H1 (cell line): ENCODE results near the gene ATP11A. TPM values are rescaled to one million over a fixed set of nuclear protein-coding genes. Genes with fewer than 3 reads are reported as not detected.
A peak's percentile ranks its signal among the peaks of the same experiment; 100 is the strongest.

Experiments
- CTCF ChIA-PET: fragments of 300-600 bp; sonication (Branson Sonifier 250); formaldehyde crosslinking; loops from one replicate; lab custom pipeline; 2021; ENCODE audit not compliant: partially characterized antibody; lab: Charles Lee
- POLR2A ChIA-PET: fragments of 300-600 bp; sonication (Branson Sonifier 250); formaldehyde crosslinking; loops from one replicate; lab custom pipeline; 2021; ENCODE audit warnings: inconsistent platforms; ENCODE audit not compliant: partially characterized antibody; lab: Charles Lee
- DNase-seq, 2 experiments: peaks; one replicate each; pipeline versions ENCODE4 v3.0.0 to v3.0.0-alpha.2; 2010 to 2022; ENCODE audit warnings: low spot score in 2 of 2, low read depth in 1 of 2, mixed read lengths in 1 of 2
- FAIRE-seq: peaks from 2 replicates; lab custom pipeline; 2011; peaks lifted over from hg19 to GRCh38; lab: Jason Lieb, UNC
- H2AFZ ChIP-seq: 2 replicates; pipeline ENCODE4 v1.8.1; 2012; ENCODE audit warnings: low read length, inconsistent platforms
- H2AK5ac ChIP-seq: 2 replicates; pipeline ENCODE4 v1.6.1; 2013; ENCODE audit warnings: low read depth, low read length
- H2BK120ac ChIP-seq: replicated peaks from 2 replicates; pipeline ENCODE3; 2013; ENCODE audit warnings: low read depth, low read length, inconsistent platforms
- H2BK12ac ChIP-seq: 2 replicates; pipeline ENCODE4 v1.6.1; 2013; ENCODE audit warnings: low read depth, low read length
- H2BK15ac ChIP-seq: 2 replicates; pipeline ENCODE4 v1.6.1; 2013; ENCODE audit warnings: low read length
- H2BK20ac ChIP-seq: 2 replicates; pipeline ENCODE4 v1.6.1; 2013; ENCODE audit warnings: low read length
- H2BK5ac ChIP-seq: 2 replicates; pipeline ENCODE4 v1.6.1; 2013; ENCODE audit warnings: low read depth, low read length
- H3K14ac ChIP-seq: 2 replicates; pipeline ENCODE4 v1.6.1; 2013; ENCODE audit warnings: inconsistent platforms; ENCODE audit not compliant: insufficient read length
- H3K18ac ChIP-seq: 2 replicates; pipeline ENCODE4 v1.6.1; 2013; ENCODE audit warnings: low read length; ENCODE audit errors: extremely low read depth
- H3K23ac ChIP-seq: 2 replicates; pipeline ENCODE4 v1.6.1; 2013; ENCODE audit warnings: inconsistent platforms; ENCODE audit not compliant: insufficient read length
- H3K23me2 ChIP-seq: 2 replicates; pipeline ENCODE4 v1.6.1; 2013; ENCODE audit warnings: low read depth, low read length
- H3K27ac ChIP-seq: 2 replicates; pipeline ENCODE4 v1.6.1; 2011; ENCODE audit warnings: low read depth, low read length, inconsistent platforms
- H3K27me3 ChIP-seq, 4 experiments: replicated peaks in 1 of 4; 1 replicate in 1 of 4; 2 replicates in 3 of 4; pipeline versions ENCODE4 v1.6.1 to v1.8.1; 2011 to 2013; ENCODE audit warnings: low read length in 3 of 4, mild to moderate bottlenecking in 3 of 4, inconsistent platforms in 2 of 4, mixed read lengths in 2 of 4, moderate library complexity in 1 of 4; ENCODE audit not compliant: control insufficient read depth in 3 of 4, insufficient read depth in 3 of 4; ENCODE audit errors: extremely low read depth in 1 of 4
- H3K36me3 ChIP-seq, 4 experiments: 2 replicates each; pipeline versions ENCODE4 v1.6.1 to v1.8.1; 2011 to 2013; ENCODE audit warnings: mild to moderate bottlenecking in 4 of 4, low read length in 3 of 4, moderate library complexity in 2 of 4, control low read depth in 1 of 4, inconsistent platforms in 1 of 4; ENCODE audit not compliant: insufficient read depth in 4 of 4, control insufficient read depth in 2 of 4
- H3K4ac ChIP-seq: replicated peaks from 2 replicates; pipeline ENCODE3; 2013; ENCODE audit warnings: low read length, low read depth, mixed read lengths, inconsistent platforms; ENCODE audit not compliant: insufficient read length
- H3K4me1 ChIP-seq, 4 experiments: replicated peaks in 1 of 4; 1 replicate in 1 of 4; 2 replicates in 3 of 4; pipeline versions ENCODE4 v1.6.1 to v1.8.1; 2011 to 2013; ENCODE audit warnings: low read length in 3 of 4, inconsistent platforms in 2 of 4, mixed read lengths in 1 of 4; ENCODE audit not compliant: insufficient read depth in 4 of 4, control insufficient read depth in 3 of 4
- H3K4me2 ChIP-seq, 2 experiments: 2 replicates each; pipeline versions ENCODE4 v1.6.1 to v1.8.1; 2011 to 2013; ENCODE audit warnings: low read depth in 2 of 2, low read length in 2 of 2, control low read depth in 1 of 2, inconsistent platforms in 1 of 2, mild to moderate bottlenecking in 1 of 2; ENCODE audit not compliant: insufficient read depth in 1 of 2
- H3K4me3 ChIP-seq, 4 experiments: fragments of 200-600, 300-600 bp in 1 of 4; sonication (generic), shearing (Covaris generic), sonication (Bioruptor Twin) in 1 of 4; 2 replicates each; pipeline versions ENCODE4 v1.5.1 to v1.8.1; 2011 to 2016; ENCODE audit warnings: low read length in 4 of 4, low read depth in 3 of 4, control low read depth in 2 of 4, inconsistent platforms in 2 of 4, mild to moderate bottlenecking in 2 of 4, mixed read lengths in 1 of 4, moderate library complexity in 1 of 4; ENCODE audit not compliant: insufficient read depth in 2 of 4; ENCODE audit errors: extremely low read depth in 1 of 4
- H3K56ac ChIP-seq: replicated peaks from 2 replicates; pipeline ENCODE3; 2013; ENCODE audit warnings: low read depth, mild to moderate bottlenecking, mixed read lengths, low read length, inconsistent platforms; ENCODE audit not compliant: insufficient read length
- H3K79me1 ChIP-seq: 2 replicates; pipeline ENCODE4 v1.6.1; 2013; ENCODE audit warnings: low read depth, low read length, control low read depth
- H3K79me2 ChIP-seq, 2 experiments: 2 replicates each; pipeline versions ENCODE4 v1.6.1 to v1.8.1; 2012 to 2013; ENCODE audit warnings: low read length in 2 of 2, mild to moderate bottlenecking in 2 of 2, inconsistent platforms in 1 of 2; ENCODE audit not compliant: insufficient read depth in 2 of 2, control insufficient read depth in 1 of 2
- H3K9ac ChIP-seq, 4 experiments: replicated peaks in 1 of 4; 1 replicate in 1 of 4; 2 replicates in 3 of 4; pipeline versions ENCODE4 v1.6.1 to v1.8.1; 2011 to 2013; ENCODE audit warnings: low read depth in 3 of 4, low read length in 3 of 4, control low read depth in 2 of 4, mild to moderate bottlenecking in 2 of 4, moderate library complexity in 2 of 4, inconsistent platforms in 1 of 4; ENCODE audit errors: extremely low read depth in 1 of 4
- H3K9me3 ChIP-seq, 2 experiments: 2 replicates each; pipeline versions ENCODE4 v1.6.1 to v1.8.1; 2012 to 2013; ENCODE audit warnings: mild to moderate bottlenecking in 2 of 2, moderate library complexity in 2 of 2, control low read depth in 1 of 2, inconsistent platforms in 1 of 2, low read depth in 1 of 2, low read length in 1 of 2, mixed read lengths in 1 of 2; ENCODE audit not compliant: insufficient read depth in 2 of 2
- H4K20me1 ChIP-seq, 2 experiments: replicated peaks in 1 of 2; 2 replicates each; pipeline versions ENCODE3 to v1.8.1; 2011 to 2013; ENCODE audit warnings: inconsistent platforms in 2 of 2, low read length in 2 of 2, mild to moderate bottlenecking in 1 of 2; ENCODE audit not compliant: insufficient read depth in 2 of 2, control insufficient read depth in 1 of 2
- H4K5ac ChIP-seq: 2 replicates; pipeline ENCODE4 v1.6.1; 2013; ENCODE audit warnings: low read length, low read depth, mixed read lengths, inconsistent platforms; ENCODE audit not compliant: insufficient read length
- H4K8ac ChIP-seq: 2 replicates; pipeline ENCODE4 v1.8.0; 2013; ENCODE audit warnings: mild to moderate bottlenecking, moderate library complexity, low read length, inconsistent platforms; ENCODE audit not compliant: insufficient read depth; ENCODE audit errors: extremely low read depth
- H4K91ac ChIP-seq: replicated peaks from 2 replicates; pipeline ENCODE3; 2013; ENCODE audit warnings: low read length, mixed read lengths, inconsistent platforms; ENCODE audit not compliant: insufficient read length
- ASH2L ChIP-seq: fragments of 200-600, 300-600 bp; sonication (generic); IDR thresholded peaks from one replicate; pipeline ENCODE4 v1.7.1; 2017; ENCODE audit warnings: low read length
- BACH1 ChIP-seq: IDR thresholded peaks from 2 replicates; pipeline ENCODE4 v1.6.1; 2012; ENCODE audit warnings: low read length, improper control_type of control experiment
- BRCA1 ChIP-seq: IDR thresholded peaks from 2 replicates; pipeline ENCODE4 v1.6.1; 2012; ENCODE audit warnings: low read depth, low read length, improper control_type of control experiment
- MAFK ChIP-seq: IDR thresholded peaks from 2 replicates; pipeline ENCODE4 v1.6.1; 2012; ENCODE audit warnings: low read depth, mild to moderate bottlenecking, improper control_type of control experiment, low read length
- MAX ChIP-seq: IDR thresholded peaks from 2 replicates; pipeline ENCODE4 v1.6.1; 2012; ENCODE audit warnings: inconsistent platforms
- RXRA ChIP-seq: IDR thresholded peaks from 2 replicates; pipeline ENCODE4 v1.6.1; 2011; ENCODE audit warnings: low read depth, mild to moderate bottlenecking, low read length, moderate library complexity; ENCODE audit not compliant: insufficient read depth
- SAP30 ChIP-seq: fragments of 300-600 bp; sonication (generic); IDR thresholded peaks from 2 replicates; pipeline ENCODE4 v1.7.1; 2012; ENCODE audit warnings: low read length, moderate library complexity, mild to moderate bottlenecking, inconsistent platforms; ENCODE audit not compliant: insufficient read depth, insufficient replicate concordance
- SP2 ChIP-seq: IDR thresholded peaks from 2 replicates; pipeline ENCODE4 v1.6.1; 2012; ENCODE audit warnings: mild to moderate bottlenecking, low read length, inconsistent platforms
- TEAD4 ChIP-seq: IDR thresholded peaks from 2 replicates; pipeline ENCODE4 v1.6.1; 2012; ENCODE audit warnings: low read depth, low read length, inconsistent platforms, mixed read lengths
- YY1 ChIP-seq: IDR thresholded peaks from 2 replicates; pipeline ENCODE4 v1.6.1; 2011; ENCODE audit warnings: low read depth, mild to moderate bottlenecking, low read length
- WGBS, 2 experiments: shearing (Covaris generic) in 1 of 2; methylation state at CpG; one replicate each; pipeline versions ENCODE4 v1.1.6 to v1.1.7; 2013 to 2015; ENCODE audit warnings: low lambda C conversion rate in 2 of 2, mixed read lengths in 2 of 2, inconsistent platforms in 1 of 2, low coverage in 1 of 2, missing lambda C conversion rate in 1 of 2; ENCODE audit not compliant: insufficient replicate concordance in 2 of 2, insufficient coverage in 1 of 2, insufficient read length in 1 of 2; ENCODE audit errors: extremely low coverage in 1 of 2, missing lambda C conversion rate in 1 of 2; 5-methylcytosine and 5-hydroxymethylcytosine counted together
- polyA plus RNA-seq, 7 experiments: library from polyadenylated mRNA; depleted of rRNA in 3 of 7; stranded (reverse) in 5 of 7; unstranded in 2 of 7; fragments of >200 nt in 5 of 7; fragments of 200-250 nt in 2 of 7; gene quantifications; 1 replicate in 5 of 7; 2 replicates in 1 of 7; 4 replicates in 1 of 7; pipeline versions ENCODE4 v1.2.1 to v1.2.3, GENCODE V29; 2011 to 2013; ENCODE audit warnings: missing spikeins in 2 of 7, mixed read lengths in 2 of 7
- total RNA-seq: library from RNA; stranded (reverse); fragmentation: NEBNext Ultra II Directional; extraction: Animal tissue kit (Norgen Biotek cat#: 25700); gene quantifications from 2 replicates; pipeline ENCODE4 v1.2.1, GENCODE V29; 2021
- TF ChIP-seq, protein P1 (sequence below): IDR thresholded peaks from 2 replicates; pipeline ENCODE4 v1.6.1; 2011; ENCODE audit warnings: low read depth, mild to moderate bottlenecking, low read length; ENCODE audit not compliant: insufficient read depth

ATP11A gene
- total and polyA plus RNA-seq, 2 of the 8 experiments (the other 6 are each of a cell fraction or from before 2014, with no cell fraction given): 28.8 to 72.9 TPM

GRCh38 chr13:112808377-112809140, 118.7 kb downstream of the ATP11A start:
- Histone ChIP-seq H3K4ac (no peak overlapping the region), H3K36me3 (peaks cover 4 to 19% (median 12%) of the 10 kb centered on the region in 4 experiments; a peak in 4 of 8 replicates), H3K27ac (no peak overlapping the region), H3K4me3 (no peak overlapping the region), H4K5ac (no peak overlapping the region), H3K79me2 (no peaks in the 10 kb centered on the region), H3K14ac (no peak overlapping the region), H3K4me2 (no peak overlapping the region), H3K9ac (no peak overlapping the region; a peak in 1 of 7 replicates), H2AK5ac (no peak overlapping the region), H4K8ac (peak overlapping the region; percentile 41; the same call in 1 of the 2 replicates), H3K4me1 (peaks cover 0 to 9% (median under 1%) of the 10 kb centered on the region in 4 experiments; a peak in 3 of 7 replicates), H4K20me1 (peaks cover 2 to 3% of the 10 kb centered on the region in 2 experiments), H3K56ac (no peak overlapping the region), H2BK12ac (no peak overlapping the region), H3K27me3 (no peaks in the 10 kb centered on the region), H4K91ac (no peak overlapping the region), H2BK5ac (no peak overlapping the region), H3K9me3 (peaks cover 0 to 3% of the 10 kb centered on the region in 2 experiments; a peak in 1 of 4 replicates), H3K18ac (no peak overlapping the region), H3K23ac (no peak overlapping the region), H2BK15ac (no peak overlapping the region), H3K79me1 (no peaks in the 10 kb centered on the region; the same call in none of the 2 replicates), H2AFZ (no peak overlapping the region), H3K23me2 (no peaks in the 10 kb centered on the region; the same call in 1 of the 2 replicates), H2BK20ac (no peak overlapping the region), H2BK120ac (no peak overlapping the region)
- POLR2A ChIA-PET: no interaction called here
- CTCF ChIA-PET: interaction anchor here (1.2 kb wide), 1 partner anchor 169 kb away, joined by 4 read pairs; no protein-coding TSS in a partner anchor
- no peak for DNase-seq
- 91% methylated on average over 22 of the region's 26 CpGs; no CpG with 5 or more reads in 1 of the 2 experiments for WGBS, 2 experiments
- FAIRE-seq: no peak
- no peak for TF ChIP-seq TEAD4
- no peak for TF ChIP-seq MAFK
- TF ChIP-seq, protein P1, sequence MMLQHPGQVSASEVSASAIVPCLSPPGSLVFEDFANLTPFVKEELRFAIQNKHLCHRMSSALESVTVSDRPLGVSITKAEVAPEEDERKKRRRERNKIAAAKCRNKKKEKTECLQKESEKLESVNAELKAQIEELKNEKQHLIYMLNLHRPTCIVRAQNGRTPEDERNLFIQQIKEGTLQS: no peak
- TF ChIP-seq MAX: no peak
- TF ChIP-seq BACH1: no peak
- no peak for TF ChIP-seq SAP30
- TF ChIP-seq RXRA: no peak
- TF ChIP-seq YY1: no peak
- no peak for TF ChIP-seq BRCA1
- TF ChIP-seq ASH2L: no peak
- no peak for TF ChIP-seq SP2
